Pancreas (tissue), 10 donors: ENCODE results near the gene SLC6A8. TPM values are rescaled to one million over a fixed set of nuclear protein-coding genes. Genes with fewer than 3 reads are reported as not detected.
"Not testable (repeated sequence)": the region's sequence is repeated elsewhere in the genome, so short reads cannot be mapped to it uniquely, and the experiment has no call there.

Source experiments
- ATAC-seq, 4 donors: fragments of 200-7000 bp; cut with Tn5 transposase; one replicate each; pipeline versions ENCODE4 v1.8.0 to v1.9.1; 2020; ENCODE audit warnings: mild to moderate bottlenecking in 4 of 4, moderate library complexity in 4 of 4
- DNase-seq, 6 donors: peaks; one replicate each; pipeline ENCODE4 v3.0.0-alpha.2; 2020
- FAIRE-seq: peaks from 2 replicates; lab custom pipeline; 2012; peaks lifted over from hg19 to GRCh38; lab: Jason Lieb, UNC
- H3K27ac ChIP-seq, 4 donors: fragments of 200-600 bp; sonication (generic); 1 replicate in 3 of 4; 2 replicates in 1 of 4; pipeline versions ENCODE4 v1.5.0 to v1.8.0; 2020
- H3K27me3 ChIP-seq, 4 donors: fragments of 200-600 bp; one replicate each; pipeline ENCODE4 v1.8.0; 2021
- H3K36me3 ChIP-seq, 3 donors: fragments of 200-600 bp; sonication (generic) in 1 of 3; one replicate each; pipeline versions ENCODE4 v1.5.0 to v1.8.0; 2020 to 2021
- H3K4me1 ChIP-seq, 3 donors: fragments of 200-600 bp; one replicate each; pipeline ENCODE4 v1.8.0; 2021
- H3K4me3 ChIP-seq, 4 donors: fragments of 200-600 bp; sonication (generic) in 2 of 4; one replicate each; pipeline versions ENCODE4 v1.5.0 to v1.8.0; 2020 to 2021
- H3K9me3 ChIP-seq, 4 donors: fragments of 200-600 bp; one replicate each; pipeline ENCODE4 v1.8.0; 2021
- WGBS, 2 donors: extraction: QIAGEN DNeasy Blood & Tissue Kit; methylation state at CpG; one replicate each; pipeline ENCODE4 v1.1.7; 2013; 5-methylcytosine and 5-hydroxymethylcytosine counted together
- intact Hi-C, 3 donors: fragments of 100-400 bp; cut with DNase I; formaldehyde crosslinking; loops; one replicate each; pipeline versions ENCODE4 v1.11.1 to v1.14.2; 2022
- polyA plus RNA-seq, 2 donors: library from polyadenylated mRNA; stranded (reverse); fragments of 200-250 nt; gene quantifications; one replicate each; pipeline ENCODE4 v1.2.3, GENCODE V29; 2013
- total RNA-seq, 6 donors: library from RNA; stranded (reverse); fragmentation: NEBNext Ultra II Directional in 4 of 6; extraction: Animal tissue kit (Norgen Biotek cat#: 25700) in 4 of 6; gene quantifications; one replicate each; pipeline versions ENCODE4 v1.2.1 to v1.2.4, GENCODE V29; 2021 to 2023
- TF ChIP-seq, protein P1 (sequence below), 4 donors: fragments of 200-600 bp; sonication (generic) in 3 of 4; IDR thresholded peaks; one replicate each; pipeline versions ENCODE4 v1.5.0 to v1.8.0; 2021; ENCODE audit warnings: antibody characterized with exemption in 4 of 4
- donor health status: healthy with polysubstance abuse.
- donor health status: DM: no; HTN: no; CAD: no; lungs with moderate emphysema.
- donor health status: DM: no; HTN: no; CAD: no.
- donor health status: control.
- donor health status: control.
- donor health status: Bipolar disorder and iron deficiency.
- donor health status: DM: yes; HTN: yes; CAD: no.
- donor health status: DM: no; HTN: no; CAD: no.
- donor health status: DM: no; HTN: no; CAD: no.
- donor health status: DM: yes; HTN: yes; CAD: no.

SLC6A8 gene
- total and polyA plus RNA-seq, 8 donors: 8.4 to 15.8 (median 12.1) TPM

GRCh38 chrX:153692611-153693156, 5.0 kb downstream of the SLC6A8 start:
- Histone ChIP-seq H3K36me3 (no peaks in the 10 kb centered on the region), H3K27ac (no peak overlapping the region), H3K27me3 (no peaks in the 10 kb centered on the region), H3K4me3 (no peak overlapping the region), H3K9me3 (no peaks in the 10 kb centered on the region), H3K4me1 (no peaks in the 10 kb centered on the region)
- TF ChIP-seq, protein P1, sequence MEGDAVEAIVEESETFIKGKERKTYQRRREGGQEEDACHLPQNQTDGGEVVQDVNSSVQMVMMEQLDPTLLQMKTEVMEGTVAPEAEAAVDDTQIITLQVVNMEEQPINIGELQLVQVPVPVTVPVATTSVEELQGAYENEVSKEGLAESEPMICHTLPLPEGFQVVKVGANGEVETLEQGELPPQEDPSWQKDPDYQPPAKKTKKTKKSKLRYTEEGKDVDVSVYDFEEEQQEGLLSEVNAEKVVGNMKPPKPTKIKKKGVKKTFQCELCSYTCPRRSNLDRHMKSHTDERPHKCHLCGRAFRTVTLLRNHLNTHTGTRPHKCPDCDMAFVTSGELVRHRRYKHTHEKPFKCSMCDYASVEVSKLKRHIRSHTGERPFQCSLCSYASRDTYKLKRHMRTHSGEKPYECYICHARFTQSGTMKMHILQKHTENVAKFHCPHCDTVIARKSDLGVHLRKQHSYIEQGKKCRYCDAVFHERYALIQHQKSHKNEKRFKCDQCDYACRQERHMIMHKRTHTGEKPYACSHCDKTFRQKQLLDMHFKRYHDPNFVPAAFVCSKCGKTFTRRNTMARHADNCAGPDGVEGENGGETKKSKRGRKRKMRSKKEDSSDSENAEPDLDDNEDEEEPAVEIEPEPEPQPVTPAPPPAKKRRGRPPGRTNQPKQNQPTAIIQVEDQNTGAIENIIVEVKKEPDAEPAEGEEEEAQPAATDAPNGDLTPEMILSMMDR (IDR thresholded peaks at IDR 0.05): no peak
- FAIRE-seq (no peak), DNase-seq (peak in 2 of 6 donors; percentile 57 to 73), ATAC-seq (no peak)
- WGBS, 2 donors: 59 to 74% methylated on average over 22 to 23 of the region's 24 CpGs
- intact Hi-C loops: no loop called here

GRCh38 chrX:153693216-153694086, 5.7 kb downstream of the SLC6A8 start:
- DNase-seq (peak in 1 of 6 donors; percentile 73), ATAC-seq (no peak), FAIRE-seq (no peak)
- TF ChIP-seq, protein P1 (IDR thresholded peaks at IDR 0.05): no peak
- intact Hi-C loops: no loop called here
- no peaks in the 10 kb centered on the region for H3K36me3 ChIP-seq
- no peak overlapping the region for H3K27ac ChIP-seq
- no peaks in the 10 kb centered on the region for H3K4me1 ChIP-seq
- WGBS, 2 donors: 81 to 83% methylated on average over 26 to 31 of the region's 31 CpGs
- H3K9me3 ChIP-seq: no peaks in the 10 kb centered on the region
- H3K4me3 ChIP-seq: no peak overlapping the region
- H3K27me3 ChIP-seq: no peaks in the 10 kb centered on the region

- ATAC-seq, intact Hi-C loops, H3K4me1 ChIP-seq, H3K9me3 ChIP-seq, H3K36me3 ChIP-seq, H3K4me3 ChIP-seq, FAIRE-seq, H3K27ac ChIP-seq, H3K27me3 ChIP-seq: not testable (repeated sequence)
- 83 to 87% methylated on average over 16 of the region's 16 CpGs for WGBS, 2 donors
- peak in 1 of 6 donors; percentile 67 for DNase-seq
These were observed 6.5 kb downstream of the SLC6A8 start for GRCh38 chrX:153694256-153694655.

DNA sequence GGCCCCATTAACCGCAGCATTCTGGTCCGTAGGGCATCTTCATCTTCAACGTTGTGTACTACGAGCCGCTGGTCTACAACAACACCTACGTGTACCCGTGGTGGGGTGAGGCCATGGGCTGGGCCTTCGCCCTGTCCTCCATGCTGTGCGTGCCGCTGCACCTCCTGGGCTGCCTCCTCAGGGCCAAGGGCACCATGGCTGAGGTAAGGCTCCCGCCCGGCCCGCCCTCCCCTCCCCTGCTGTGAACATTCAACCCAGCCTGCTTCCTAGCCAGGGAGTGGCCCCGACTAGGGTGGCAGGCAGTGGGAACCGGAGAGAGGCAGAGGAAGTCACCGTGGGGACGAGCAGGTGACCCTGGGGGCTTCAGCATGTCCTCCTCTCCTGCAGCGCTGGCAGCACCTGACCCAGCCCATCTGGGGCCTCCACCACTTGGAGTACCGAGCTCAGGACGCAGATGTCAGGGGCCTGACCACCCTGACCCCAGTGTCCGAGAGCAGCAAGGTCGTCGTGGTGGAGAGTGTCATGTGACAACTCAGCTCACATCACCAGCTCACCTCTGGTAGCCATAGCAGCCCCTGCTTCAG, 7.1 kb downstream of the SLC6A8 start:
- H3K4me1 ChIP-seq: no peaks in the 10 kb centered on the region
- no peak overlapping the region for H3K27ac ChIP-seq
- H3K4me3 ChIP-seq: no peak overlapping the region
- H3K27me3 ChIP-seq: no peaks in the 10 kb centered on the region
- H3K36me3 ChIP-seq: no peaks in the 10 kb centered on the region
- DNase-seq: peak in 2 of 6 donors; percentile 49 to 52
- no peaks in the 10 kb centered on the region for H3K9me3 ChIP-seq
- 82 to 84% methylated on average over 21 to 23 of the region's 23 CpGs for WGBS, 2 donors
- no peak for ATAC-seq
- TF ChIP-seq, protein P1 (IDR thresholded peaks at IDR 0.05): no peak
- no peak for FAIRE-seq
- intact Hi-C loops: no loop called here

GRCh38 chrX:153696100-153696499, 8.4 kb downstream of the SLC6A8 start:
- intact Hi-C loops: no loop called here
- DNase-seq (no peak), ATAC-seq (no peak), FAIRE-seq (no peak)
- 77 to 87% methylated on average over 15 of the region's 15 CpGs for WGBS, 2 donors
- Histone ChIP-seq H3K27me3 (no peaks in the 10 kb centered on the region), H3K36me3 (no peaks in the 10 kb centered on the region), H3K9me3 (no peaks in the 10 kb centered on the region), H3K4me1 (no peaks in the 10 kb centered on the region), H3K27ac (no peak overlapping the region), H3K4me3 (no peak overlapping the region)
- TF ChIP-seq, protein P1 (IDR thresholded peaks at IDR 0.05): no peak

DNA sequence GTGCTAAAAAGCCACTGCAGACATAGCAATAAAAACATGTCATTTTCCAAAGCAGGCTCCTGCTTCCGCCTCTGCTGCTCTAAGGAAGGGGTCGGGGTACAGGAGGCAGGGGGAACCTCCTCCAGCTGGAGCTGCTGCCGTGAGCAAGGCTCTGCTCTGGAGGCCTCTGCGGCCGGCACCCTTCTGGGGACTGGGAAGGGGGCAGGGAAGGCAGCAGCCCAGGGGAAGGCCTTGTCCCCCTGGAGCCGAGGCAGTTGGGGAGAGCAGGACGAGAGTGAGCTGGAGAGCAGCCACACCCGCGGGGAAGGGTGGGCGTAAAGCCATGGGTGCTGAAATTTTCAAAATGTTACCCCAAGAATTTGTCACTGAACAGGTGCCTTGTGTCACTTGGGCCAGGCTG, 8.8 kb downstream of the SLC6A8 start:
- 75 to 85% methylated on average over 10 of the region's 10 CpGs for WGBS, 2 donors
- FAIRE-seq, H3K27ac ChIP-seq, H3K27me3 ChIP-seq, H3K4me1 ChIP-seq, H3K9me3 ChIP-seq, H3K36me3 ChIP-seq, ATAC-seq, intact Hi-C loops, H3K4me3 ChIP-seq: not testable (repeated sequence)
- peak in 1 of 6 donors; percentile 64 for DNase-seq

DNA sequence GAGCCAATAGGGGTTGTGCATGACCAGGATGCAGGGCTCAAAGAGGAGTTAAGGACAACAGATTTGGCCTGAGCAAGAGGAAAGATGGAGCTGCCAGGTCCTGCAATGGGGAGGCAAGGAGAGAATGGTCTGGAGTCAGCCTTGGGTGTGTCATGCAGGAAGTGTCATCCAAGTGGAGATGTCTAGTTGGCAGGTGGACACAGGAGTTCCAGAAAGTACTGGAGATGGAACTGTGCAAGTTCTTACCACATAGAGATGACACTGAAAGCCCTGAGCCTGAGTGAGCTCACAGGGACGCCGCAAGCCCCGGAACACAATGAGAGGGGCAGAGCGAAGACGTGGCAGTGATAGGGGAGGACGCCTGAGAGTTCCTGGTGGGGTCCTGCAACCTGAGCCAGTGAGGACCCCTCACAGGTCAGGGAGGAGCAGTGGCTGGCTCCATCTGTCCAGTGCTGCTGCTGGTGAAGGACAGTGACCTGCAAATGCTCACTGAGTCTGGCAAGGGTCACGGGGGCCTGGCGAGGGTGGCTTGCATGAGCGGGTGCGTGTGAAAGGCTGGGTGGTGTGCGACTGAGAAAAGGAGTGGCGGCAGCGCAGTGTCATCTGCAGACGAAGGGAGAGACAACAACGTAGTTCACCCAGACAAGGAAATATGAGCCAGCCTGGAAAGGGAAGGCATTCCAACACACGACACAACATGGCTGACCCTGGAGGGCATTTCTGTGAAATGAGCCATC, 9.4 kb downstream of the SLC6A8 start:
- H3K27ac ChIP-seq, H3K9me3 ChIP-seq, FAIRE-seq, H3K4me1 ChIP-seq, ATAC-seq, H3K36me3 ChIP-seq, DNase-seq, H3K27me3 ChIP-seq, intact Hi-C loops, H3K4me3 ChIP-seq: not testable (repeated sequence)
- WGBS, 2 donors: 81 to 92% methylated on average over 16 of the region's 16 CpGs
